Breast epithelium (tissue), 4 donors: ENCODE data around the gene ADAMTS2. TPM values are rescaled to one million over a fixed set of nuclear protein-coding genes. Genes with fewer than 3 reads are reported as not detected.

Experiments
- DNase-seq, 2 donors: peaks; one replicate each; pipeline ENCODE4 v3.0.0-alpha.2; 2019; ENCODE audit warnings: low spot score in 2 of 2
- H3K27ac ChIP-seq, 2 donors: fragments of 200-600 bp; sonication (generic) in 1 of 2; one replicate each; pipeline ENCODE4 v1.5.1; 2016 to 2019; ENCODE audit warnings: mild to moderate bottlenecking in 1 of 2
- H3K27me3 ChIP-seq, 2 donors: fragments of 200-600 bp; sonication (generic) in 1 of 2; one replicate each; pipeline versions ENCODE4 v1.5.1 to v1.6.0; 2017 to 2019; ENCODE audit warnings: control low read depth in 1 of 2, mild to moderate bottlenecking in 1 of 2
- H3K36me3 ChIP-seq: fragments of 200-600 bp; one replicate; pipeline ENCODE4 v1.5.1; 2019
- H3K4me1 ChIP-seq, 2 donors: fragments of 200-600 bp; sonication (generic); one replicate each; pipeline ENCODE4 v1.5.1; 2016 to 2019; ENCODE audit warnings: control low read depth in 1 of 2
- H3K4me3 ChIP-seq, 3 donors: fragments of 200-600 bp; sonication (generic); 1 replicate in 2 of 3; 2 replicates in 1 of 3; pipeline ENCODE4 v1.5.1; 2016 to 2019; ENCODE audit warnings: mild to moderate bottlenecking in 3 of 3, moderate library complexity in 2 of 3
- H3K9me3 ChIP-seq, 2 donors: fragments of 200-600 bp; sonication (generic) in 1 of 2; one replicate each; pipeline ENCODE4 v1.5.1; 2016 to 2019; ENCODE audit warnings: control low read depth in 1 of 2
- POLR2A ChIP-seq: fragments of 450-650 bp; IDR thresholded peaks from one replicate; pipeline ENCODE4 v1.6.1; 2016; ENCODE audit warnings: antibody characterized with exemption, mild to moderate bottlenecking, moderate library complexity
- POLR2AphosphoS5 ChIP-seq, 3 donors: sonication (generic); formaldehyde crosslinking; IDR thresholded peaks; one replicate each; pipeline ENCODE4 v1.6.1; 2017; ENCODE audit warnings: antibody characterized with exemption in 3 of 3
- intact Hi-C: fragments of 100-400 bp; cut with DNase I; formaldehyde crosslinking; loops from one replicate; pipeline ENCODE4 v1.15.1; 2023; ENCODE audit warnings: low total_unique reads
- total RNA-seq, 3 donors: library from RNA; depleted of rRNA; stranded (reverse); fragments of >200 nt; gene quantifications; one replicate each; pipeline ENCODE4 v1.1.0, GENCODE V29; 2016
- TF ChIP-seq, protein P1 (sequence below), 3 donors: fragments of 450-650 bp; IDR thresholded peaks; one replicate each; pipeline ENCODE4 v1.5.1; 2016 to 2017; ENCODE audit warnings: antibody characterized with exemption in 3 of 3, mild to moderate bottlenecking in 3 of 3, moderate library complexity in 3 of 3

The ADAMTS2 gene
- total RNA-seq, 3 donors from 2014 or later, result 11.3 to 51.8 (median 19.7) TPM

DNA sequence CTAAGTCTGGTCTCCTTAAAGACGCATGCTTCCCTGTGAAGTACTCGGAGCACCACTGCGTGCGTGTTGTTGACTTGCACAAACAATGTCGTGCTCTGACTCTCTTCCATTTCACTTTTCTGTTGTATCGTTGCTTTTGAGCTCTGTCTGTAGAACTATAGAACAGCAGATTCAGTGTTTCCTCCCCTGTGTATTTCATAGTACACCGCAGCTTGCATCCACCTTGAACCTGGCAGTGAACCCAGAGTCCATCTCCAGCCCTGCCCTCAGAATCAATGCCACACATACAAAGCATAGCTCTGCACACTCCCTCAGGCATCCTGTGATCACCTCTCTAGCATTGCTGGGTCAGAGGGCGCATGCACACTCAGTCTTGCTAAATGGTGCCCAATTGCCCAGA is 37.2 kb upstream of the ADAMTS2 start:
- H3K27me3 ChIP-seq, result no peaks in the 10 kb centered on the region
- no peak overlapping the region for H3K4me3 ChIP-seq
- no peaks in the 10 kb centered on the region for H3K4me1 ChIP-seq
- TF ChIP-seq, protein P1, sequence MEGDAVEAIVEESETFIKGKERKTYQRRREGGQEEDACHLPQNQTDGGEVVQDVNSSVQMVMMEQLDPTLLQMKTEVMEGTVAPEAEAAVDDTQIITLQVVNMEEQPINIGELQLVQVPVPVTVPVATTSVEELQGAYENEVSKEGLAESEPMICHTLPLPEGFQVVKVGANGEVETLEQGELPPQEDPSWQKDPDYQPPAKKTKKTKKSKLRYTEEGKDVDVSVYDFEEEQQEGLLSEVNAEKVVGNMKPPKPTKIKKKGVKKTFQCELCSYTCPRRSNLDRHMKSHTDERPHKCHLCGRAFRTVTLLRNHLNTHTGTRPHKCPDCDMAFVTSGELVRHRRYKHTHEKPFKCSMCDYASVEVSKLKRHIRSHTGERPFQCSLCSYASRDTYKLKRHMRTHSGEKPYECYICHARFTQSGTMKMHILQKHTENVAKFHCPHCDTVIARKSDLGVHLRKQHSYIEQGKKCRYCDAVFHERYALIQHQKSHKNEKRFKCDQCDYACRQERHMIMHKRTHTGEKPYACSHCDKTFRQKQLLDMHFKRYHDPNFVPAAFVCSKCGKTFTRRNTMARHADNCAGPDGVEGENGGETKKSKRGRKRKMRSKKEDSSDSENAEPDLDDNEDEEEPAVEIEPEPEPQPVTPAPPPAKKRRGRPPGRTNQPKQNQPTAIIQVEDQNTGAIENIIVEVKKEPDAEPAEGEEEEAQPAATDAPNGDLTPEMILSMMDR (IDR thresholded peaks at IDR 0.05), result no peak
- no peak for TF ChIP-seq POLR2A
- no peaks in the 10 kb centered on the region for H3K9me3 ChIP-seq
- no peaks in the 10 kb centered on the region for H3K36me3 ChIP-seq
- DNase-seq, result peak in 1 of 2 donors; percentile 9
- intact Hi-C loops, result no loop called here
- no peak overlapping the region for H3K27ac ChIP-seq

DNA sequence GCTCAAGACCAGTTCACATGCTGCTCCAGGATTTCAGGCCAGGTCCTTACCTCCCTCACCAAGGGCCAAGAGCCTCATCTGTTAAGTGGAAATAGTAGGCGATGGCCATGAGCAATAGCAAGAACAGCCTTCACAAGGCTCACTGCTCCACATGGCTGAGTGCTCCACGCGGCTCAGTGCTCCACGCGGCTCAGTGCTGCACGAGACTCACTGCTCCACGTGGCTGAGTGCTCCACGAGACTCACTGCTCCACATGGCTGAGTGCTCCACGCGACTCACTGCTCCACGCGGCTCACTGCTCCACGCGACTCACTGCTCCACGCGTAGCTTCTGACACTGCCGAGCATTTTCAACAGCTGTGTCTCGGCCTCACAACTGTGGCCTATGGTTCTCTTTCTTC is 36.4 kb upstream of the ADAMTS2 start:
- H3K9me3 ChIP-seq, result no peaks in the 10 kb centered on the region
- no peaks in the 10 kb centered on the region for H3K27me3 ChIP-seq
- H3K4me3 ChIP-seq, result no peak overlapping the region
- peaks cover 0 to 5% of the 10 kb centered on the region in 2 donors for H3K4me1 ChIP-seq
- H3K27ac ChIP-seq, result no peak overlapping the region
- TF ChIP-seq, protein P1 (IDR thresholded peaks at IDR 0.05), result no peak
- no peak for TF ChIP-seq POLR2A
- DNase-seq, result no peak
- intact Hi-C loops, result no loop called here
- H3K36me3 ChIP-seq, result no peaks in the 10 kb centered on the region

DNA sequence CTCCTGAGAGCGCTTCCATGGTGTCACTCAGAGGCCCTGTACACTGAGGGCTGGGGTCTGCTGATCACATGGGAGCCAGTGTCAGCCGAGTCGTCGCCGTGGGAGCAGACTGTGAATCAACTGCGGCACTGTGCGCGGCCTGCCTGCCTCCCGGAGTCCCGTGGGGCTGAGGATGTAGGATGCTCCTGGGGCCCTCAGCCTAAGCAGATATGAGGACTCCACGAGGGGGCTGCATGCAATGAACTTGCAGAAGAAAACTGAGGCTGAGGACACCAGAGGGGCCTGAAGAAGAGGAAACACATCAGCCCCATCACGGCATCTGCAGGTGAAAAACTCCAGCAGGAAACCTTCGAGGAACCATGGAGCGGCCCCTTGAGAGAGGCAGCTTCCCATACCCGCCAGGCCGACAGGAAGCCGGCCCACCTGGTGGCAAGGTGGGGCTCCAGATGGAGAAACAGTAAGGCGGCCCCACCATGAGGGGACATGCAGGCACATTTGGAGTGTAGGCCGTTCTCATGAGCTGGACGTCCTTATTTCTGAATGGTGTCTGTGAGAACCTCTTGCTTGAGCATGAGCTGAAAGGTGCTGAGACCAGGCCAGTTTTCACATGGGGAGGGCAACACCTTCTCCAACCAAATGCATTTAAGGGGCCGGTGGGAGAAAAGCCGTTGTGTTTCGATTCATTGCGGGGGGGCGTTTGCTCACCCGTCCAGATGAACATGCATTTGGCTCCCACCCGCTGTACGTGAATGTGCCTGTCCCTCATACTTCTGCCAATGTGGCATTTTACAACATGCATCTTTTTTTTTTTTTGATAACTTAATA is 35.2 kb upstream of the ADAMTS2 start:
- Histone ChIP-seq H3K9me3 (no peaks in the 10 kb centered on the region), H3K4me1 (peaks cover 0 to 5% of the 10 kb centered on the region in 2 donors), H3K27me3 (no peaks in the 10 kb centered on the region), H3K4me3 (no peak overlapping the region), H3K27ac (no peak overlapping the region), H3K36me3 (no peaks in the 10 kb centered on the region)
- no peak for DNase-seq
- TF ChIP-seq POLR2AphosphoS5 (IDR thresholded peaks at IDR 0.05) (no peak), POLR2A (no peak)
- TF ChIP-seq, protein P1 (IDR thresholded peaks at IDR 0.05), result no peak
- intact Hi-C loops, result no loop called here

DNA sequence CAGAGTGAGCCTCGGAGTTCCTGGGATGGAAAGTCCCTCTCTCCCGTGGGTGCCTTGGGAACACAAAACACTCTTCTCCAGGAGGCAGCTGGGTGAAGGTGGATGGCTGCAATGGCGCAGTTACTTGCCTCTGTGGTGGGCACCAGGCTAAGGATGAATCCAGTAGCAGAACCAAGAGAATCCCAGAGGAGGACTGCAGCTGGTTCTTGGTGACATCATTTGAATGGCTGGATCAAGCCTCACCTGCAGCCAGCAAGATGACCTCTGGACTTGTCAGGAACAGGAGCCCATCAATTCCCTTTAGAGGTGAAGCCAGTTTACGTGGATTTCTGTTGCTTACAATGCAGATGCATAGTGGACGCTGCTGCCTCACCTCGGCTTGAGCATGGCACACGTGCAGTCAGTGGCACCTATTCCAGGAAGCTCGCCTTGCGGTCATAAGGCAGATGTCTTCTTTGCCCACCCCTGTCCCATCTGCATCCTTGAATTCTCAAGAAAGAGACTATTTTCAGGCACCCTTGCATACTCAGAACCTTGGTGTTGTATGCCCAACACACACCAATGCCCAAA is 34.1 kb upstream of the ADAMTS2 start:
- no peak for DNase-seq
- no peak overlapping the region for H3K4me3 ChIP-seq
- TF ChIP-seq POLR2A (no peak), POLR2AphosphoS5 (IDR thresholded peaks at IDR 0.05) (no peak)
- TF ChIP-seq, protein P1 (IDR thresholded peaks at IDR 0.05), result no peak
- no peaks in the 10 kb centered on the region for H3K27me3 ChIP-seq
- intact Hi-C loops, result no loop called here
- no peaks in the 10 kb centered on the region for H3K36me3 ChIP-seq
- H3K9me3 ChIP-seq, result no peaks in the 10 kb centered on the region
- peaks cover 0 to 5% of the 10 kb centered on the region in 2 donors for H3K4me1 ChIP-seq
- no peak overlapping the region for H3K27ac ChIP-seq
